Ascending aorta (tissue), 2 donors: ENCODE data around the gene RABL3. TPM values are rescaled to one million over a fixed set of nuclear protein-coding genes. Genes with fewer than 3 reads are reported as not detected.
"Not testable (repeated sequence)": the region's sequence is repeated elsewhere in the genome, so short reads cannot be mapped to it uniquely, and the experiment has no call there.

Source experiments
- DNase-seq, 2 donors: peaks; one replicate each; pipeline ENCODE4 v3.0.0-alpha.2; 2019; ENCODE audit warnings: low spot score in 2 of 2
- H3K27ac ChIP-seq, 2 donors: fragments of 200-600 bp; sonication (generic); one replicate each; pipeline ENCODE4 v1.5.1; 2016 to 2017; ENCODE audit warnings: mild to moderate bottlenecking in 1 of 2
- H3K27me3 ChIP-seq: fragments of 200-600 bp; sonication (generic); one replicate; pipeline ENCODE4 v1.5.1; 2017
- H3K36me3 ChIP-seq, 2 donors: fragments of 200-600 bp; sonication (generic); one replicate each; pipeline ENCODE4 v1.5.1; 2016
- H3K4me1 ChIP-seq, 2 donors: fragments of 200-600 bp; sonication (generic); one replicate each; pipeline ENCODE4 v1.5.1; 2016 to 2017; ENCODE audit warnings: mild to moderate bottlenecking in 1 of 2
- H3K4me3 ChIP-seq, 2 donors: fragments of 200-600 bp; sonication (generic); one replicate each; pipeline ENCODE4 v1.5.1; 2016 to 2017; ENCODE audit warnings: mild to moderate bottlenecking in 1 of 2
- H3K9me3 ChIP-seq, 2 donors: fragments of 200-600 bp; sonication (generic); one replicate each; pipeline ENCODE4 v1.5.1; 2016
- intact Hi-C: fragments of 100-400 bp; cut with DNase I; formaldehyde crosslinking; loops from one replicate; pipeline ENCODE4 v1.15.1; 2023
- total RNA-seq: library from RNA; depleted of rRNA; stranded (reverse); fragments of >200 nt; gene quantifications from one replicate; pipeline ENCODE4 v1.1.0, GENCODE V29; 2016
- TF ChIP-seq, protein P1 (sequence below), 3 experiments: fragments of 200-600 bp in 2 of 3; fragments of 450-650 bp in 1 of 3; sonication (generic) in 2 of 3; IDR thresholded peaks; one replicate each; pipeline ENCODE4 v1.5.1; 2016 to 2019; ENCODE audit warnings: antibody characterized with exemption in 3 of 3, mild to moderate bottlenecking in 1 of 3, moderate library complexity in 1 of 3

The RABL3 gene
- total RNA-seq, 1 donor from 2014 or later = 3.0 TPM

DNA sequence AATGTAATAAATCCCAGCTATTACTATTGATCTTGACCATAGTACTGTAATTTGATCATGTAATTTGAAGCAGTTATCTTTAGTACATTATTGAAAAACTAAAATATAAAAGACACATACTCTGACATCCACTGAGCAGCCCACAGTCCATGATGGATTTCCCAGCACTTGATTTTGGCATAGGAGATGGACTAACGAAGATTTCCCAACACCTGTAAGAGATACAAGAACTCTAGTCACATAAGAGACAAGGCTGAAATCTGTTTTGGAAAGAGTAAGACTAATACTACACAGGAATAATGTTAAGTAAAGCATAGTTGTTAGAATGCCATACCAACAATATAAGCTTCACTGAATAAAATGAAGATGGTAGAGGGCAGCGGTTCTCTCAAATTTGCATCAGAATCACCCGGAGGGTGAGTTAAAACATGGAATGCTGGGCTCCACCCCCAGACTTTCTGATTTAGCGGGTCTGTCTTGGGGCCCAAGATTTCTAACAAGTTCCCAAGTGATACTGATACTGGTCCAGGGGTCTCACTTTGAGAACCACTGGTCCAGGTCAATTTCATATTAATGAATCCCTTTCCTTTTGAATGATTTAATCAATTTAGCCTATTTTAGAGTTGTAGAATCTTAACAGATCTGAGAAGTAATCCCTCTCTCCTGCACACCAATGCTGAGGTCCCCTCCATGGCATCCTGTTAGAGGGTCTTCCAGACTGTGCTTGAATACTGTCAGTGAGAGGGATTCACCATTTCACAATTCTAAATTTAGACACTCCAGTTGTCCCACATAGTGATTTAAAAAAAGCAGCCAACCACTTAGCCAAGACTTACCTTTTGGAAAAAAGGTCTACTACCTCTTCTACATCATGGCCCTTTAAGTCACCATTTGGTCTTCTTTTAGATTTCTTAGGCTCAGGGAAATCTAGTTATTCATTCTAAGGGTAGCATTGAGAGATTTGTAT is 11.5 kb downstream of the RABL3 start:
- DNase-seq = no peak
- Histone ChIP-seq H3K4me1 (no peaks in the 10 kb centered on the region), H3K36me3 (peaks cover 0 to 19% of the 10 kb centered on the region in 2 donors), H3K27ac (no peak overlapping the region), H3K9me3 (peaks cover 0 to 16% of the 10 kb centered on the region in 2 donors), H3K4me3 (no peak overlapping the region), H3K27me3 (no peaks in the 10 kb centered on the region)
- intact Hi-C loops = no loop called here
- TF ChIP-seq, protein P1, sequence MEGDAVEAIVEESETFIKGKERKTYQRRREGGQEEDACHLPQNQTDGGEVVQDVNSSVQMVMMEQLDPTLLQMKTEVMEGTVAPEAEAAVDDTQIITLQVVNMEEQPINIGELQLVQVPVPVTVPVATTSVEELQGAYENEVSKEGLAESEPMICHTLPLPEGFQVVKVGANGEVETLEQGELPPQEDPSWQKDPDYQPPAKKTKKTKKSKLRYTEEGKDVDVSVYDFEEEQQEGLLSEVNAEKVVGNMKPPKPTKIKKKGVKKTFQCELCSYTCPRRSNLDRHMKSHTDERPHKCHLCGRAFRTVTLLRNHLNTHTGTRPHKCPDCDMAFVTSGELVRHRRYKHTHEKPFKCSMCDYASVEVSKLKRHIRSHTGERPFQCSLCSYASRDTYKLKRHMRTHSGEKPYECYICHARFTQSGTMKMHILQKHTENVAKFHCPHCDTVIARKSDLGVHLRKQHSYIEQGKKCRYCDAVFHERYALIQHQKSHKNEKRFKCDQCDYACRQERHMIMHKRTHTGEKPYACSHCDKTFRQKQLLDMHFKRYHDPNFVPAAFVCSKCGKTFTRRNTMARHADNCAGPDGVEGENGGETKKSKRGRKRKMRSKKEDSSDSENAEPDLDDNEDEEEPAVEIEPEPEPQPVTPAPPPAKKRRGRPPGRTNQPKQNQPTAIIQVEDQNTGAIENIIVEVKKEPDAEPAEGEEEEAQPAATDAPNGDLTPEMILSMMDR (IDR thresholded peaks at IDR 0.05) = no peak

DNA sequence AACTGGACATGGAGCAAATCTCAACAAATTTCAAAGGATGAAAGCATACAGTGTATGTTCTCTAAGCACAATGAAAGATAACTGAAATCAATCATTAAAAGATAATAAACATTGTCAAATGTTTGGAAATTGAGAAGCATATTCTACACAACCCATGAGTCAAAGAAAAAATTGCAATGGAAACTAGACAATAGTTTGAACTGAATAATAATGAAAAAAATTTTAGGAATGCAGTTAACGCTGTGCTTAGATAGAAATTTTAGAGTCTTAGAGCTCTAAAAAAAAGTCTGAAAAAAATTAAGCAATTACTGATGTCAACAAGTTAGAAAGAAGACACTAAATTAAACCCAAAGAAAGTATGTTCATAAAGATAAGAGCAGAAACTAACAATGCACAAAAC is 15.5 kb downstream of the RABL3 start:
- intact Hi-C loops = no loop called here
- Histone ChIP-seq H3K4me1 (no peaks in the 10 kb centered on the region), H3K4me3 (no peak overlapping the region)

DNA sequence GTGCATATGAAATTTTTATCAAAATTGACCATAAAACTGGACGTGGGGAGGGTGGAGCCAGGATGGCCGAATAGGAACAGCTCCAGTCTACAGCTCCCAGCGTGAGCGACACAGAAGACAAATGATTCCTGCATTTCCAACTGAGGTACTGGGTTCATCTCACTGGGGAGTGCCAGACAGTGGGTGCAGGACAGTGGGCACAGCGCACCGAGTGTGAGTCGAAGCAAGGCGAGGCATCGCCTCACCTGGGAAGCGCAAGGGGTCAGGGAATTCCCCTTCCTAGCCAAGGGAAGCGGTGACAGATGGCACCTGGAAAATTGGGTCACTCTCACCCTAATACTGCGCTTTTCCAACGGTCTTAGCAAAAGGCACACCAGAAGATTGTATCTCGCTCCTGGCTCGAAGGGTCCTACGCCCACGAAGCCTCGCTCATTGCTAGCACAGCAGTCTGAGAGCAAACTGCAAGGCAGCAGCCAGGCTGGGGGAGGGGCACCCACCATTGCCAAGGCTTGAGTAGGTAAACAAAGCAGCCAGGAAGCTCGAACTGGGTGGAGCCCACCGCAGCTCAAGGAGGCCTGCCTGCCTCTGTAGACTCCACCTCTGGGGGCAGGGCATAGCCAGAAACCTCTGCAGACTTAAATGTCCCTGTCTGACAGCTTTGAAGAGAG is 23.0 kb downstream of the RABL3 start:
- intact Hi-C loops, H3K36me3 ChIP-seq, H3K27ac ChIP-seq, H3K4me1 ChIP-seq, H3K27me3 ChIP-seq, H3K9me3 ChIP-seq: not testable (repeated sequence)
- peak overlapping the region in 1 of 2 donors; percentile 53 for H3K4me3 ChIP-seq
- DNase-seq = peak in 1 of 2 donors; percentile 64

More for the DNA sequence above, 15.5 kb downstream of the RABL3 start:
- peaks cover 0 to 19% of the 10 kb centered on the region in 2 donors for H3K36me3 ChIP-seq
- no peak for DNase-seq
- TF ChIP-seq, protein P1 (IDR thresholded peaks at IDR 0.05) = no peak
- H3K27ac ChIP-seq = no peak overlapping the region
- peaks cover 0 to 5% of the 10 kb centered on the region in 2 donors for H3K9me3 ChIP-seq
- H3K27me3 ChIP-seq = no peaks in the 10 kb centered on the region

DNA sequence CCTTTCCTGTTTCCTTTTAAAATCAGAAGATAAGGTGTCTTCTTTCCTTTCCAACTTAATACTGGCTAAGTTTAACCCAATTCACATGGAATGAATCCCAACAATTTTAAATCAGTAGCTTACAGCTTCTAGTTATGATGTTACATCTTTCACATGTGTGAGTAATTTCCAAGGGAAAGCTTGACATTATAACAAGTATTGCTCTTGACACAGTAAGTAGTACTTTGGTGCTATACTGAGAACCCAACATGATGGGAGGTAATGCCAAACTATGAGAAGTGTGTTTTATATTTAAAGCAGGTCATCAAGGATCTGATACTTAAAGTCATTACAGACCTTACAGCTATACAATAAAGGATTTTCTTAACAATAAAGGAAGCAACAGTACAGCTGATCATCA is 29.1 kb downstream of the RABL3 start:
- intact Hi-C loops = no loop called here
- Histone ChIP-seq H3K9me3 (no peaks in the 10 kb centered on the region), H3K4me1 (no peaks in the 10 kb centered on the region), H3K36me3 (peaks cover 4 to 8% of the 10 kb centered on the region in 2 donors), H3K4me3 (no peak overlapping the region), H3K27ac (no peak overlapping the region), H3K27me3 (no peaks in the 10 kb centered on the region)
- no peak for DNase-seq
- TF ChIP-seq, protein P1 (IDR thresholded peaks at IDR 0.05) = no peak

DNA sequence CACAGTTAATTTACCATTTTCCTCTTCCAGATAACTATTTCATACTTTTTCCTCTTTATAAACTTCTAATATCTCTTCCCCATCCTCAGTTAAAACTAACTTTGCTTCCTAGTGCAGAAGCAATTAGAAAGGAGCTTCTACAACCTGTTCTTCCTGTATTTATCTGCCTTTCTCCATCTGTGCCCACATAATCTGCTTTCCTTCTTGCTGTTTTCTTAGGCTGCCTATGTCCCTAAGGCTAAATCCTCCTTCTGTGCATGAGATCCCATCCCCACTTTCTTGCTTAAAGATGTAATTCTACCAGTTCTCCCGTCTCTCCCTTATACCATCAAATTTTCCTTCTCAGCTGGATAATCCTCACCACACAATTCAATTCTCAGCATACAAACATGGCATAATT is 31.9 kb downstream of the RABL3 start:
- H3K9me3 ChIP-seq = no peaks in the 10 kb centered on the region
- H3K4me1 ChIP-seq = no peaks in the 10 kb centered on the region
- TF ChIP-seq, protein P1 (IDR thresholded peaks at IDR 0.05) = no peak
- no peaks in the 10 kb centered on the region for H3K27me3 ChIP-seq
- no peak overlapping the region for H3K4me3 ChIP-seq
- DNase-seq = no peak
- no peak overlapping the region for H3K27ac ChIP-seq
- H3K36me3 ChIP-seq = peaks cover 4 to 13% of the 10 kb centered on the region in 2 donors
- intact Hi-C loops = no loop called here

DNA sequence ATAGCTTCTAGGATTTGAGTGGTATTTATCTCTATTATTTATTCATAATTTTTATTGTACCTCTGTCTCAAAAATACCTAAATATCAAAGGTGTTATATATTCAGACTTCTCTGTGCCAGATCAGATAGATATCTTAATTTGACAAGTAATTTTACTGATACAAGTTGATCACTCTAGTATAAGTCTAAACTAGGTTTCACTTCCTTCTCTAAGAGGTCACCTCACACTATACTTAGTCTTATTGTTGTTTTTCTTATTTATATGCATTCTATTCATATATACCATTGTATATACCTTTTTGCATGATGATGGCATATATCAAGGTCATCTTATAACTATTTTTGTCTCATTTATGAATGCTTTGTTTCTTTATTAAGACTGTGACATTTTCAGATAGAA is 33.9 kb downstream of the RABL3 start:
- no peaks in the 10 kb centered on the region for H3K27me3 ChIP-seq
- no peaks in the 10 kb centered on the region for H3K9me3 ChIP-seq
- TF ChIP-seq, protein P1 (IDR thresholded peaks at IDR 0.05) = no peak
- intact Hi-C loops = no loop called here
- H3K27ac ChIP-seq = no peak overlapping the region
- DNase-seq = no peak
- H3K4me3 ChIP-seq = no peak overlapping the region
- peaks cover 4 to 25% of the 10 kb centered on the region in 2 donors for H3K36me3 ChIP-seq
- no peaks in the 10 kb centered on the region for H3K4me1 ChIP-seq
